VCaP (cell line): Measurements from ENCODE around the gene TRIM23.

ENCODE experiments used
- H3K27ac ChIP-seq: fragments of 450-650 bp; 2 replicates; pipeline ENCODE4 v1.5.1; 2017
- CTCF ChIP-seq: fragments of 450-650 bp; conservative IDR thresholded peaks from 2 replicates; pipeline ENCODE4 v1.5.1; 2017; ENCODE audit warnings: mild to moderate bottlenecking, moderate library complexity

TRIM23 gene

GRCh38 chr5:65546141-65546540 lies 78.0 kb downstream of the TRIM23 start:
- TF ChIP-seq CTCF = no peak

GRCh38 chr5:65544473-65544872 lies 79.7 kb downstream of the TRIM23 start:
- H3K27ac ChIP-seq = no peak overlapping the region
- no peak for TF ChIP-seq CTCF

More at GRCh38 chr5:65546141-65546540, 78.0 kb downstream of the TRIM23 start:
- H3K27ac ChIP-seq = no peak overlapping the region

GRCh38 chr5:65539827-65540226 lies 84.3 kb downstream of the TRIM23 start:
- H3K27ac ChIP-seq = no peak overlapping the region
- TF ChIP-seq CTCF = no peak
